ENCODE results near the gene SNAPC1. TPM values are rescaled to one million over a fixed set of nuclear protein-coding genes. Genes with fewer than 3 reads are reported as not detected.

The SNAPC1 gene
- total and polyA plus RNA-seq, 12 donors: 3.2 to 12.7 (median 7.5) TPM

- H3K4me1 ChIP-seq (replicated peaks in 1 of 2): peaks cover 0 to 21% of the 10 kb centered on the region in 2 donors
- no peak for DNase-seq
- H3K36me3 ChIP-seq (replicated peaks in 1 of 2): peaks cover 0 to 44% of the 10 kb centered on the region in 2 donors
- H3K27me3 ChIP-seq: no peaks in the 10 kb centered on the region
- TF ChIP-seq POLR2A (IDR thresholded peaks at IDR 0.05): no peak
- TF ChIP-seq, protein P1, sequence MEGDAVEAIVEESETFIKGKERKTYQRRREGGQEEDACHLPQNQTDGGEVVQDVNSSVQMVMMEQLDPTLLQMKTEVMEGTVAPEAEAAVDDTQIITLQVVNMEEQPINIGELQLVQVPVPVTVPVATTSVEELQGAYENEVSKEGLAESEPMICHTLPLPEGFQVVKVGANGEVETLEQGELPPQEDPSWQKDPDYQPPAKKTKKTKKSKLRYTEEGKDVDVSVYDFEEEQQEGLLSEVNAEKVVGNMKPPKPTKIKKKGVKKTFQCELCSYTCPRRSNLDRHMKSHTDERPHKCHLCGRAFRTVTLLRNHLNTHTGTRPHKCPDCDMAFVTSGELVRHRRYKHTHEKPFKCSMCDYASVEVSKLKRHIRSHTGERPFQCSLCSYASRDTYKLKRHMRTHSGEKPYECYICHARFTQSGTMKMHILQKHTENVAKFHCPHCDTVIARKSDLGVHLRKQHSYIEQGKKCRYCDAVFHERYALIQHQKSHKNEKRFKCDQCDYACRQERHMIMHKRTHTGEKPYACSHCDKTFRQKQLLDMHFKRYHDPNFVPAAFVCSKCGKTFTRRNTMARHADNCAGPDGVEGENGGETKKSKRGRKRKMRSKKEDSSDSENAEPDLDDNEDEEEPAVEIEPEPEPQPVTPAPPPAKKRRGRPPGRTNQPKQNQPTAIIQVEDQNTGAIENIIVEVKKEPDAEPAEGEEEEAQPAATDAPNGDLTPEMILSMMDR (IDR thresholded peaks at IDR 0.05): no peak
- intact Hi-C loops (cut with DNase I): no loop called here
- H3K4me3 ChIP-seq: no peak overlapping the region
- 65 to 71% (median 69%) methylated on average over 3 of the region's 3 CpGs for WGBS, 4 donors
- no peak overlapping the region for H3K27ac ChIP-seq
- H3K9me3 ChIP-seq (replicated peaks in 1 of 3): no peaks in the 10 kb centered on the region
Measured at GRCh38 chr14:61749264-61749663, 13.0 kb upstream of the SNAPC1 start.

DNA sequence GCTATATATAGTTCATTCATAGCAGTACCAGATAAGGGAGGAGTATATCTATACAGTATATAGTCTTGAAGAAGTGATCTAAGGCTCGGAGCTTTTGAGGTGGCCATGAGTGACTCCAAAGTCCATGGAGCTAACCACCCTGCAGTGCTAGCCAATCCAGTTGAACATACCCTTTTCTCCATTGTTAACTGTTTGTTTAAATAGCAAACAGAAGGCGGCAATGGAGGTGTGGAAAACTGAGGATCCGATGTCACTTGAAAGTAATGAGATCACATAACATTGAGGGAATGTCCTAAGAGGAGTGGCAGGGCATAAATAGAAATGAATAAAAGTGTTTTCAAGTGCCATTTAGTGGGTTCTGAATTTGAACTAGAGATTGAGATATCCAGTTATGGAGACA is 12.4 kb upstream of the SNAPC1 start:
- DNase-seq: no peak
- intact Hi-C loops (cut with DNase I): no loop called here
- Histone ChIP-seq H3K9me3 (replicated peaks in 1 of 3) (no peaks in the 10 kb centered on the region), H3K27me3 (no peaks in the 10 kb centered on the region), H3K4me3 (no peak overlapping the region), H3K27ac (no peak overlapping the region), H3K4me1 (replicated peaks in 1 of 2) (peaks cover 0 to 21% of the 10 kb centered on the region in 2 donors), H3K36me3 (replicated peaks in 1 of 2) (peaks cover 0 to 38% of the 10 kb centered on the region in 2 donors)
- WGBS, 4 donors: 88 to 93% (median 90%) methylated on average over 3 of the region's 3 CpGs
- no peak for TF ChIP-seq POLR2A (IDR thresholded peaks at IDR 0.05)
- TF ChIP-seq, protein P1 (IDR thresholded peaks at IDR 0.05): no peak

DNA sequence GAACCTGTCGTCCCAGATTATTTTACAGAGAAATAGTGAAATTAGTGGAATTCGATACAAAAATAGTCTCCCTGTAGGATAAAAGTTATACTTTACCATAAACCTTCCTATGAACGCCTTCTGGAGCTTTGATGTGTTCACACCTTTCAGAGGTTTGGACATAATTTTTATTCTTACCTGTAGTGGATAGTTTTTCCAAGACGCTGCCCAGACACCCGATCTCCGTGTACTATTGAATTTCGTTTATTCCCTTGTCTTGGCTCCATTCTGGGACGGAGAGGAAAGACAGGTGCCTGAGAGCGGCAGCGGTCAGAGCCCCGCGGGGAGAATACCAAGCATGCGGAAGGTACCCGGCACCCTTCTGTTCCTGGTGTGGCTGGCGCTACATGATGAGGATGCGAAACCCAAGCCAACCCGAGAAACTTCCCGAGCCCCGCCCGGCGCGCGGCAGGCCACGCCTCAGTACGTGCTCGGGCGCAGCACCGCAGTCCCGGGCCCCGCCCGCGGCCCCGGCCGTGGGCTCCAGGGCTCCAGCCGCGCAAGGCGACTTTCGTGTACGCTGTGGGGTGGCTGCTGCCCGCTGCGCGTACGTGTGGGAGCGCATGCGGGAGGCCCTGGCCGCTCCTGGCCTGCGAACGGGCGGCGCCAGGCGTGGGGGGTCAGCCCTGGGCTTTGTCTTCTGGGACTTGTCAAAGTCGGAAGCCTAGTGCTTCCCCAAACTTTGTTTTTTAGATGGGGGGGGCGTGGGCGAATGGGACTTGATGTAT is 11.3 kb upstream of the SNAPC1 start:
- peak overlapping the region; percentile 40 to 88 (median 70) for H3K27ac ChIP-seq
- intact Hi-C loops (cut with DNase I): no loop called here
- 3 to 21% (median 14%) methylated on average over 22 to 54 of the region's 54 CpGs for WGBS, 4 donors
- peaks cover 0 to 21% of the 10 kb centered on the region in 2 donors for H3K4me1 ChIP-seq (replicated peaks in 1 of 2)
- DNase-seq: peak; percentile 82 to 91 (median 89)
- TF ChIP-seq, protein P1 (IDR thresholded peaks at IDR 0.05): no peak
- TF ChIP-seq POLR2A (IDR thresholded peaks at IDR 0.05): peak in 1 of 2 donors; percentile 57
- H3K4me3 ChIP-seq: peak overlapping the region in 1 of 4 donors; percentile 67
- no peaks in the 10 kb centered on the region for H3K27me3 ChIP-seq
- peaks cover 0 to 28% of the 10 kb centered on the region in 2 donors for H3K36me3 ChIP-seq (replicated peaks in 1 of 2)
- no peaks in the 10 kb centered on the region for H3K9me3 ChIP-seq (replicated peaks in 1 of 3)

- intact Hi-C loops (cut with DNase I): no loop called here
- Histone ChIP-seq H3K27me3 (no peaks in the 10 kb centered on the region), H3K9me3 (replicated peaks in 1 of 3) (no peaks in the 10 kb centered on the region), H3K27ac (peak overlapping the region; percentile 40 to 88 (median 70)), H3K36me3 (replicated peaks in 1 of 2) (peaks cover 0 to 23% of the 10 kb centered on the region in 2 donors), H3K4me1 (replicated peaks in 1 of 2) (peaks cover 0 to 21% of the 10 kb centered on the region in 2 donors), H3K4me3 (peak overlapping the region in 1 of 4 donors; percentile 67)
- DNase-seq: no peak
- no peak for TF ChIP-seq POLR2A (IDR thresholded peaks at IDR 0.05)
- TF ChIP-seq, protein P1 (IDR thresholded peaks at IDR 0.05): no peak
- WGBS, 4 donors: 46 to 58% (median 49%) methylated on average over 8 of the region's 8 CpGs
Measured at GRCh38 chr14:61751475-61751989, 10.7 kb upstream of the SNAPC1 start.
